RCC 7860 (cell line): ENCODE data around the gene MROH7.
"Not testable (repeated sequence)": the region's sequence is repeated elsewhere in the genome, so short reads cannot be mapped to it uniquely, and the experiment has no call there.

ENCODE experiments used
- DNase-seq: peaks from one replicate; pipeline ENCODE4 v3.0.0-alpha.2; 2015; ENCODE audit warnings: low spot score
- FAIRE-seq: peaks from 2 replicates; lab custom pipeline; 2012; peaks lifted over from hg19 to GRCh38; lab: Jason Lieb, UNC

Gene MROH7

GRCh38 chr1:54609301-54609921 lies 32.2 kb upstream of the MROH7 start:
- DNase-seq, result no peak
- FAIRE-seq, result no peak

GRCh38 chr1:54610048-54610447 lies 31.5 kb upstream of the MROH7 start:
- DNase-seq, result no peak

GRCh38 chr1:54610601-54611580 lies 30.7 kb upstream of the MROH7 start:
- no peak for DNase-seq
- FAIRE-seq, result no peak

More at GRCh38 chr1:54610048-54610447, 31.5 kb upstream of the MROH7 start:
- no peak for FAIRE-seq

GRCh38 chr1:54611621-54612020 lies 30.0 kb upstream of the MROH7 start:
- no peak for FAIRE-seq
- DNase-seq, result no peak

- DNase-seq, result no peak
- FAIRE-seq, result no peak
Measured at GRCh38 chr1:54614024-54614423, 27.6 kb upstream of the MROH7 start.

DNA sequence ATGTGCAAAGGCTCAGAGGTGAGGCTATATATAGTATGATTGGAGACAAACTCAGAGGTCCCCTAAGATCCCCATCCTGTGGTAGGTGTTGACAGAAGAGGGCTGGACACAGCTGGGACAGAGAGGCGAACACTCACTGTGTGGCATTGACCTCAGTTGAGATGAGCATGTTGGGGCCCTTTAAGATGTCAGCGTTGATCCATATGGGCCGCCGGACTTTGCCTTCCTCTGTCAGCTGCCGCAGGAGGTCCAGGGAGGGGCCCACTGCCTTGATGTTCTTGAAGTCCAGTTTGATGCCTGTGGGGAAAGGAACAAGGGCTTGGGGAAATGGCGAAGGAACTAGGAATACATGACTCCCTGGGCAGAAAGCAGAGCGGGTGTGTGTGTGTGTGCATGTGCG lies 27.0 kb upstream of the MROH7 start:
- DNase-seq, result no peak
- no peak for FAIRE-seq

DNA sequence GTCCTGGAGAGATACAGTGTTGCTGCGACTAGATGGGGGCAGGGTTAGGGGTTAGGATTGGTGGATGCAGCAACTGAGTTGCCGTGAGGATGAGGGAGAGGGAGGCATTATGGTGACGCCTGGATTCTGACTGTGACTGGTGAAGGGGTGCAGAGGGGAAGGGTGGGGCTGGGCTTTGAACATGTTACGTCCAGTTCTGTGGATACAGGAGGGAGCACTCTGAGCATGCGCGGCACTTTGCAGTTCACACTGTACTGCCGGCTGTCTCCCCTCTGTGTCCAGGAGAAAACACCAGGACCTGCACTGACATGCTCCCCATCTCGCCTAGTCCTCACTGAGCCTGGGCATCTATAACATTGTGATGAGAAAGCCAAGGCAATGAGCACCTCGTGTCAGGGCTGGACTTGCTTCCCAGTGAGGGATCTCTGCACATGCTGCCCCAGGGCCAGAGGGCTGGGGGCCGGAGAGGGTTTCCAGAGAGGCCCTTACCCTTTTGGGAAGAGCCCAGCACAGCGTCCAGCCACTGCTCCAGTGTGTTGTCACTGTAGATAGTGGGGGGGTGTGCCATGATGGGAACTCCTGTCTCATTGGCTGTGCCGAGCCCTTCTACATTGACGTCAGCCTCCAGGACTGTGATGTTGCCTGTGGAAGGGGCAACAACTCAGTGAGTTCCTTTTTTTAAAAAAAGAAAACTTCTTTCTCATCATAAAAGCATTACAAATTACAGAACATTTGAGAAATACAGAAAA lies 25.9 kb upstream of the MROH7 start:
- DNase-seq (no peak), FAIRE-seq (no peak)

- DNase-seq (no peak), FAIRE-seq (no peak)
Measured at GRCh38 chr1:54619749-54620148, 21.8 kb upstream of the MROH7 start.

DNA sequence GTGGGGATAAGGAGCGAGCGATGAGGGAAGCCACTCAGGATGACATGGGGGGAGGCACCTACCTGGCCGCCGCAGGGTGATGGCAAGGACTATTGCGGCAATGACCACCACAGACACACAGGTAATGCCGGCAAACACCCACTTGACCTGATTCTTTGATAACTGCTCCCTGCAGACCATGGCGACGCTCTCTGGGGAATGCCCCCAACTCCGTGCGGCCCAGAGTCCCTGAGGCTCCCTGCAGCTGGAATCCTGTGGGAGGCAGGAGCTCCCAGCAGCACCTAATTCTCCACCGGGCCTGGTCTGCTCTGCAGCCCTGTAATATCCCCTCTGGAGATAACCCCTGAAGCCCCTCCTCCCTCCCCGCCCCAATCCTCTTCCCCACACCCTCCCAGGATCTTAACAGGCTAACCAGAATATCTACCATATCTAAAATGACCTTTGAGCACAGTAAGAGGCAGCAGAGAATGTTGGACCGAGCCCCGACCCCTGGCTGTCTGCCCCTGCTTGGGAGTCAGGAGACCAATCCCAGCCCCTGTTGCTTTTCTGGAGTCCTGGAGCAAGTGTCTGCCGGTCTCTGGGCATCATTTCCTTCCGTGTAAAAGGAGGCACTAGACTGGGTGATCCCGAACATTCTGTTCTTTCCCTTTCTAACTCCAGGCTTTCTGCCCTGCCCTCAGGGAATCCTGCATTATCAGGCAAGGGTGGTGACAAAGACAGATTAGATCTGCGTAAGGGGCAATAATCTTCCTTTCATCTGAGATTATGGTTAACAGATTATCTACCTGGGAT lies 18.2 kb upstream of the MROH7 start, which contains the start of gene FAM151A:
TSS of gene FAM151A (minus strand) at position 310 of the 792 bp plus-strand sequence. CDS start at position 180, 130 bp downstream.
- DNase-seq, result no peak
- no peak for FAIRE-seq

- no peak for FAIRE-seq
- no peak for DNase-seq
Measured at GRCh38 chr1:54624466-54625464, 16.8 kb upstream of the MROH7 start.

DNA sequence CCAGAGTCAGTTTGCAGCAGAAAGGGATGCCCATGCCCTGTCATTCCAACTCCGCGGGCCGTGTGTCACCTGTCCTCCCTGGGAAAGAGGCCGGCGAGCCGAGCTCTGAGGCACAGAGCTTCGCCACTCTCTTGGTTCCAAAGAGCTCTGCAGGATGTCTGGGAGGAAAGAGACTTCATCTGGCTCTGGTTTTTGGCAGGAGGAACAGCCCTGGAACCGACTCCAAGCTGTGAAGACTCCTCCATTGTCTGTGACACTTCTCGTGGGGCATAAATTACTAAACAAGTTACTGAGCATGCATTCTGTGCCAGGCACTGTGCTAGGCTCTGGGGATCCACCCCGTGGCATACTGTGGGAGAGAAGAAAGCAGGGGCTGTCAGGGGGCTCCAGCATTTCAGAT lies 14.4 kb upstream of the MROH7 start:
- FAIRE-seq, result no peak
- no peak for DNase-seq

- DNase-seq, FAIRE-seq: not testable (repeated sequence)
Measured at GRCh38 chr1:54635804-54636203, 5.8 kb upstream of the MROH7 start.

DNA sequence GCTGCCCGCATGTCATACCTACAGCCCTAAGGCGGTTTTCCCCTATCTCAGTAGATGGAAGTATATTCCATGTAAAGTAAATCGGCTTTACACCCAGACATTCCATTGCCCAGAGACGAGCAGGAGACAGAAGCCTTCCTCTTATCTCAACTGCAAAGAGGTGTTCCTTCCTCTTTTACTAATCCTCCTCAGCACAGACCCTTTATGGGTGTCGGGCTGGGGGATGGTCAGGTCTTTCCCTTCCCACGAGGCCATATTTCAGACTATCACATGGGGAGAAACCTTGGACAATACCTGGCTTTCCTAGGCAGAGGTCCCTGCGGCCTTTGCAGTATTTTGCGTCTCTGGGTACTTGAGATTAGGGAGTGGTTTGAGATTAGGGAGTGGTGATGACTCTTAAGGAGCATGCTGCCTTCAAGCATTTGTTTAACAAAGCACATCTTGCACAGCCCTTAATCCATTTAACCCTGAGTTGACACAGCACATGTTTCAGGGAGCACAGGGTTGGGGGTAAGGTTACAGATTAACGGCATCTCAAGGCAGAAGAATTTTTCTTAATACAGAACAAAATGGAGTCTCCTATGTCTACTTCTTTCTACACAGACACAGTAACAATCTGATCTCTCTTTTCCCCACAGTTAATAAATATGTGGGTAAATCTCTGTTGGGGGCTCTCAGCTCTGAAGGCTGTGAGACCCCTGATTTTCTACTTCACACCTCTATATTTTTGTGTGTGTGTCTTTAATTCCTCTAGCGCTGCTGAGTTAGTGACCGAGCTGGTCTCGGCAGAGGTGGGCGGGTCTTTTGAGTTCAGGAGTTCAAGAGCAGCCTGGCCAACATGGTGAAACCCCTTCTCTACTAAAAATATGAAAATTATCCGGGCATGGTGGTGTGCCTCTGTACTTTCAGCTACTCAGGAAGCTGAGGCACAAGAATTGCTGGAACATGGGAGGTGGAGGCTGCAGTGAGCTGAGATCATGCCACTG lies 4.8 kb upstream of the MROH7 start:
- not testable (repeated sequence) for DNase-seq, FAIRE-seq

- FAIRE-seq (no peak), DNase-seq (no peak)
Measured at GRCh38 chr1:54640361-54640760, 1.2 kb upstream of the MROH7 start.

DNA sequence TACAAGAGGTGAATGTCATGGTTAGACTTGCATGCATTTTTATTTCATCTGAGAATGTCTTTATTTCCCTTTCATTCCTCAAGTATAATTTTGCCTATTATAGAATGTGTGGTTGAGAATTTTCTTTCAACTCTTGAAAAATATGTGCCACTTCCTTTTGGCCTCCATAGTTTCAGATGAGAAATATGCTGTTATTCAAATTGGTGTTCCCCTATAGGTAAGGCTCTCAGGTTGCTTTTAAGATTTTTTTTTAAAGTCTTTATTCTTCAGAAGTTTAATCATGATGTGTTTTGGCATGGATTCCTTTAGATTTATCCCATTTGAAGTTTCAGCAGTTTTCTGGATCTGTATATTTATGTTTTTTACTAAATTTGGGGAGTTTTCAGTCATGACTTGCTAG lies 2.1 kb downstream of the MROH7 start:
- DNase-seq (no peak), FAIRE-seq (no peak)

DNA sequence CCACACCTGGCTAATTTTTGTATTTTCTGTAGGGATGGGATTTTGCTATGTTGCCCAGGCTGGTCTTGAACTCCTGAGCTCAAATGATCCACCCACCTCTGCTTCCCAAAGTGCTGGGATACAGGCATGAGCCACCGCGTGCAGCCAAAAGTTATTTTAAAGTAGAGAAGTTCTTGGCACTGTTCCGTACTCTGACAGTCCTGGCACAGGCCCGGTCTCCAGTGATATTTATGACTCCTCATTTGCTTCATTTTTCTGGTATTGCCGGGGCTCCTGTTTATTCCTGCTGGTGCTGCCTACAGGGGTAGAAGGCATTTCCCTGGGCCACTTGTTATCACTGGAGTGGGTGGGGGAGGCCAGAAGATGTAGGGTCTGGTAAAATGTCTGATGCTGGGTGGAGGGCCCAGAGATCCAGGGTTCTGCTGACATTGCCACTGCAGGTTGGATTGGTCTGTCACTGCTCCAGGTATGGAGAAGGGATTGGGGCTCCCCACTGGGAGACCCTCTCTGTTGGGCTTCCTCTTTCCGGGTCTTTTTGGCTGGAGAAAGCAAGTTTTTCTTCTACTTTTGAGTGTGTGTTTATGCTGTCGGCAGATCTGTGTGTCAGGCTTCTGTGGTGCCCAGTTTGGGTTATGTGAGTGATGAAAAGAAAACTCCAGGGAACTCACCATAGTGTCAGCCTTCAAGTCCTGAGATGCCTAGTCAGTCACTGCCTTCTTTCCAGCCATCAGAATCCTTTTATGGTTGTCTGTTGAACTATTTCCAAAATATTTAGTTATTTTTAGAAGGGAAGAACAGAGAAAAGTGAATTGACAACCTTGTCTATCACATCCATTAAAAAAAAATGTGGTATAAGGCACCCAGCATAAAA lies 4.5 kb downstream of the MROH7 start:
- DNase-seq, result no peak
- no peak for FAIRE-seq
